GM10266 (cell line): ENCODE measurements around the gene VILL.
"Not testable (repeated sequence)": the region's sequence is repeated elsewhere in the genome, so short reads cannot be mapped to it uniquely, and the experiment has no call there.

Experiments
- DNase-seq: peaks from one replicate; pipeline ENCODE4 v3.0.0; 2012; ENCODE audit errors: extremely low spot score
- CTCF ChIP-seq: IDR thresholded peaks from 2 replicates; pipeline ENCODE4 v1.5.1; 2012; ENCODE audit warnings: mild to moderate bottlenecking, low read depth; ENCODE audit not compliant: control insufficient read depth, insufficient read depth; ENCODE audit errors: missing control alignments

Gene VILL

GRCh38 chr3:38028621-38029361 lies 38.2 kb downstream of the VILL start:
- DNase-seq = no peak
- no peak for TF ChIP-seq CTCF

GRCh38 chr3:38029400-38030125 lies 39.0 kb downstream of the VILL start, which contains the start of gene PLCD1:
TSS of gene PLCD1 (minus strand) at chr3:38029642. CDS start at chr3:38029539, 103 bp downstream.
- DNase-seq = peak; percentile 55
- no peak for TF ChIP-seq CTCF

GRCh38 chr3:38030126-38031021 lies 39.8 kb downstream of the VILL start:
- no peak for TF ChIP-seq CTCF
- DNase-seq = no peak

- TF ChIP-seq CTCF = no peak
- DNase-seq = no peak
Measured at GRCh38 chr3:38031022-38031994, 40.7 kb downstream of the VILL start.

DNA sequence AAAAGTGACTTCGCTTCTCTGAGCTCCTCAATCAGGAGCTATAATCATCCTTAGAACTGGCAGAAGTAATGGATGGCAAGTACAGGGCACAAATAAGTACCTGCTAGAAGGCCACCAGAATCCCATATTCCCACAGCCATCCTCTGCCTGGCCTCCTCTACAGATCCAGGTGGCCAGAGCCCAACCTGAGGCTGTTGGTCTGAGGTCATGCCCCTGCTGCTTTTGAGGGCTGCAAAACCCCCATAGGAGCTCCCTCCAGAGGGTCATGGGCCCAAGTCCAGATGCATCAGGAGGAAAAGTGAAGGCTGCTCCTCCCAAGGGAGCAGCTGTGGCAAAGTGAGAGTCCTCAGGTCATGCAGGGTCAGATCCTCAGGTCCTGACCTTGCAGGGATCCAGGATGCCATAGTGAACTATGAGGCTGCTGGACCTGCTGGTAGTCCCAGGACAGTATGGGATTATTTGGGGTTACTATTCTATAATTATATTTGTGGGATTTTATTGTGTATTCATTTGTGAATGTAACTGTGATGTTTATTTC lies 41.8 kb downstream of the VILL start:
- no peak for DNase-seq
- no peak for TF ChIP-seq CTCF

GRCh38 chr3:38033586-38033985 lies 43.0 kb downstream of the VILL start:
- not testable (repeated sequence) for DNase-seq

GRCh38 chr3:38034335-38034734 lies 43.7 kb downstream of the VILL start:
- not testable (repeated sequence) for DNase-seq
